Gastrocnemius medialis (tissue), 4 donors: ENCODE results near the gene DLL4. TPM values are rescaled to one million over a fixed set of nuclear protein-coding genes. Genes with fewer than 3 reads are reported as not detected.
A peak's percentile ranks its signal among the peaks of the same experiment; 100 is the strongest.

Experiments used
- ATAC-seq, 2 donors: fragments of 150-250 bp; one replicate each; pipeline ENCODE4 v1.9.1; 2016
- DNase-seq, 2 donors: peaks; one replicate each; pipeline ENCODE4 v3.0.0-alpha.2; 2019
- H3K27ac ChIP-seq, 4 donors: fragments of 200-600 bp; sonication (generic); 1 replicate in 1 of 4; 2 replicates in 3 of 4; pipeline ENCODE4 v1.5.1; 2016 to 2018; ENCODE audit warnings: mild to moderate bottlenecking in 2 of 4, moderate library complexity in 1 of 4
- H3K27me3 ChIP-seq, 3 donors: fragments of 200-600 bp; sonication (generic) in 2 of 3; 1 replicate in 1 of 3; 2 replicates in 2 of 3; pipeline versions ENCODE4 v1.5.1 to v1.6.0; 2016 to 2019; ENCODE audit warnings: mild to moderate bottlenecking in 1 of 3, moderate library complexity in 1 of 3
- H3K36me3 ChIP-seq, 2 donors: fragments of 200-600 bp; sonication (generic) in 1 of 2; one replicate each; pipeline ENCODE4 v1.5.1; 2017 to 2018
- H3K4me1 ChIP-seq, 2 donors: fragments of 200-600 bp; sonication (generic) in 1 of 2; one replicate each; pipeline ENCODE4 v1.5.1; 2016 to 2017; ENCODE audit warnings: mild to moderate bottlenecking in 2 of 2
- H3K4me3 ChIP-seq, 4 donors: fragments of 200-600 bp; sonication (generic) in 3 of 4; 1 replicate in 1 of 4; 2 replicates in 3 of 4; pipeline ENCODE4 v1.5.1; 2016 to 2019; ENCODE audit warnings: mild to moderate bottlenecking in 2 of 4
- H3K9me3 ChIP-seq, 3 donors: fragments of 200-600 bp; sonication (generic) in 2 of 3; 1 replicate in 1 of 3; 2 replicates in 2 of 3; pipeline ENCODE4 v1.5.1; 2016 to 2019
- POLR2A ChIP-seq, 2 donors: fragments of 450-650 bp; IDR thresholded peaks; one replicate each; pipeline ENCODE4 v1.6.1; 2017; ENCODE audit warnings: antibody characterized with exemption in 2 of 2, mild to moderate bottlenecking in 2 of 2, moderate library complexity in 2 of 2
- in situ Hi-C, 4 donors: fragments of 200-750 bp; cut with MboI; loops; one replicate each; pipeline versions ENCODE4 v1.15.0 to v1.8.0; 2017; ENCODE audit warnings: low sequenced_read_pairs in 4 of 4
- intact Hi-C: fragments of 100-400 bp; cut with DNase I; formaldehyde crosslinking; loops from one replicate; pipeline ENCODE4 v1.15.1; 2023; ENCODE audit warnings: low total_unique reads
- total RNA-seq, 4 donors: library from RNA; depleted of rRNA; stranded (reverse); fragments of >200 nt; gene quantifications; one replicate each; pipeline versions ENCODE4 v1.1.0 to v1.2.3, GENCODE V29; 2016
- TF ChIP-seq, protein P1 (sequence below), 5 experiments: fragments of 450-650 bp in 3 of 5; fragments of 200-600 bp in 2 of 5; sonication (generic) in 2 of 5; IDR thresholded peaks in 4 of 5; conservative IDR thresholded peaks in 1 of 5; 1 replicate in 4 of 5; 2 replicates in 1 of 5; pipeline ENCODE4 v1.5.1; 2016 to 2019; ENCODE audit warnings: antibody characterized with exemption in 5 of 5, mild to moderate bottlenecking in 3 of 5, moderate library complexity in 3 of 5

Gene DLL4
- total RNA-seq, 4 donors from 2014 or later = 5.9 to 15.7 (median 8.9) TPM

DNA sequence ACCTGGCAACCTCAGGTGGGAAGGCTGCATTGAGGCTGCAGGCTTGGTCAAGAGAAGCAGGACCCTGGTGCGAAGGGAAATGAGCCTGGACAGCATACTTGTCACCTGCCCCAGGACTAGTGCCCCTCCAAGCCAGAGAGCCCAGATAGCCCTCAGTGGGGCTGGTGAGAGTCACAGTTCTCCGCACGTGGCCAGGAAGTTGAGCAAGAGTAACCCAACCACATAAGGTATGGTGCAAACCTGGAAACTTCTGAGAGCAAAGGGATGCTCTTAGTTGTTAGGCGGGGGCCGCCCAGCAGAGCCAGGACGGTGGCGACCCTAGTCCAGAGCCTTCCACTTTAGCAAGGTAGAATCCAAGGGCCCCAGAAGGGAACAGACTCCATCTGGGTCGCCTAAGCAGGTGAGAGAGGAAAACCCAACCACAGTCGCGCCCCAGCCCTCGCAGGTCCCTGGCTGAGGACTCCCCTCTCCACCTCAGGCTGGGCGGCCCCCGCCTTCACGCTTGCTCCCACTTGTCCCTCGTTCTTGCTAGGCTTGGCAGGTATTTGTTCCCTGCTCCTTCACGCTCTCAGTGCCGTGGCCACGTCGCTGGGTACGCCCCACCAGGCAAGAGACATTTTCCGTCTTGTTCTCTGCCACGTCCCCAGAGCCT lies 36.0 kb upstream of the DLL4 start:
- Histone ChIP-seq H3K27me3 (no peaks in the 10 kb centered on the region), H3K4me3 (peak overlapping the region in 3 of 4 donors; percentile 91 to 94 (median 93)), H3K9me3 (no peaks in the 10 kb centered on the region), H3K4me1 (peaks cover 13 to 17% of the 10 kb centered on the region in 2 donors), H3K36me3 (peaks cover 0 to 12% of the 10 kb centered on the region in 2 donors), H3K27ac (peak overlapping the region; percentile 89 to 98 (median 98))
- TF ChIP-seq, protein P1, sequence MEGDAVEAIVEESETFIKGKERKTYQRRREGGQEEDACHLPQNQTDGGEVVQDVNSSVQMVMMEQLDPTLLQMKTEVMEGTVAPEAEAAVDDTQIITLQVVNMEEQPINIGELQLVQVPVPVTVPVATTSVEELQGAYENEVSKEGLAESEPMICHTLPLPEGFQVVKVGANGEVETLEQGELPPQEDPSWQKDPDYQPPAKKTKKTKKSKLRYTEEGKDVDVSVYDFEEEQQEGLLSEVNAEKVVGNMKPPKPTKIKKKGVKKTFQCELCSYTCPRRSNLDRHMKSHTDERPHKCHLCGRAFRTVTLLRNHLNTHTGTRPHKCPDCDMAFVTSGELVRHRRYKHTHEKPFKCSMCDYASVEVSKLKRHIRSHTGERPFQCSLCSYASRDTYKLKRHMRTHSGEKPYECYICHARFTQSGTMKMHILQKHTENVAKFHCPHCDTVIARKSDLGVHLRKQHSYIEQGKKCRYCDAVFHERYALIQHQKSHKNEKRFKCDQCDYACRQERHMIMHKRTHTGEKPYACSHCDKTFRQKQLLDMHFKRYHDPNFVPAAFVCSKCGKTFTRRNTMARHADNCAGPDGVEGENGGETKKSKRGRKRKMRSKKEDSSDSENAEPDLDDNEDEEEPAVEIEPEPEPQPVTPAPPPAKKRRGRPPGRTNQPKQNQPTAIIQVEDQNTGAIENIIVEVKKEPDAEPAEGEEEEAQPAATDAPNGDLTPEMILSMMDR (IDR thresholded peaks at IDR 0.05 in 4 of 5, conservative IDR thresholded peaks at IDR 0.05 in 1 of 5) = no peak
- no peak for TF ChIP-seq POLR2A (IDR thresholded peaks at IDR 0.05)
- DNase-seq = no peak
- in situ Hi-C loops (loop anchor here in 2 of 4 donors (5.0 to 25.0 kb wide), 5 partner anchors 36 to 381 kb away; partner anchors contain the start of genes KNL1 (in 2 of the 2) and RAD51 (in 1 of the 2)), intact Hi-C loops (loop anchor here (5.0 to 10.0 kb wide), 4 partner anchors 88 to 371 kb away; partner anchors contain the start of genes DNAJC17, KNL1 and ZFYVE19)
- ATAC-seq = no peak

DNA sequence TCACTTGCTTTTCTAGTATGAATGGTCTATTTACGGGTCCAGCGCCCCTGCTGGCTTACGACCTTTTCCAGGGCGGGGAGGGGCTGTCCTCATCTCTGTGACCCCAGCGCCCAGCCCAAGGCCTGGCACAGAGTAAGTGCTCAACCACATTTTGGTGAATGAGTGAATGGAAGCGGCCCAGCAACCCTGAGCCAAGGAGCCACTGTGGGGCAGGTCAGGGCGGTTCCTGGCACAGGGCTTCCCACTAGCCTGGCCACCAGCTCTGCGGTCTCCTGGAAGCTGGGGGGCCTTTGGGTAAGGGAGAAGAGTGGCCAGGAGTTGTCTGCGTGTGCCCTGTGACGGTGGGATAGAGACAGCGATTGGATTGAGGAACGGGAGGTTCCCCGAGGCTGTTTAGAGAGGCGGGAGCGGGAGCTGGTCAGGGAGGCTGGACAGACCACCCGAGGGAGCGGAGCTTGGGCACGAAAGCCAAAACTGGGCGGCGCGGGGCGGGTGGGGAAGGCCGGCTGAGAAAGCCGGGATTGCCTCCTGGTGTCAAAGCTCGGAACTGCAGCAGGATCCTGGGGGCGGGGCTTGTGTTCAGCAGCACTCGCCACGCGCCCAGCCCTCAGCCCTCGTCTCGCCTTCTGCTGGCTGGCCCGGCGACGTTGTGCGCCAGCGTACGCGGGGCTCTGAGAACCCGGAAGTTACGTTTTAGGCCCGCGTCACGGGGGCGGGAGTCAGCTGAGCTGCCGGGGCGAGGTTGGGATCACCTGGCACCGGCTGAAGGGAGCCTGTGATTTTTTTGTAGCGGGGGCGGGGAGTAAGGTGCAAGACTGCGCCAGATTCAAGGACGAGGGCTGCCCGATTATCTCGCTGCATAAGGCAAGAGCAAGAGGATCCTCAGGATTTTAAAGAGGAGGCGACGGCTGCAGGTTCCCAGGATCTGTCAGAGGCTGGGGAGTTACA lies 35.1 kb upstream of the DLL4 start, which contains the start of gene VPS18:
VPS18 (plus strand) TSS at position 718 of the 948 bp plus-strand sequence. CDS start 319 bp downstream, outside the sequence.
- Histone ChIP-seq H3K36me3 (peaks cover 0 to 19% of the 10 kb centered on the region in 2 donors), H3K4me1 (peaks cover 13 to 17% of the 10 kb centered on the region in 2 donors), H3K4me3 (peak within 1 kb of the TSS; percentile 85 to 94 (median 92)), H3K27me3 (no peaks in the 10 kb centered on the region), H3K9me3 (no peaks in the 10 kb centered on the region), H3K27ac (peak within 1 kb of the TSS; percentile 91 to 98 (median 98))
- TF ChIP-seq POLR2A (IDR thresholded peaks at IDR 0.05) = peak; percentile 90 to 92
- TF ChIP-seq, protein P1 (IDR thresholded peaks at IDR 0.05 in 4 of 5, conservative IDR thresholded peaks at IDR 0.05 in 1 of 5) = peak; percentile 97 to 99 (median 99)
- in situ Hi-C loops (loop anchor here in 2 of 4 donors (5.0 to 25.0 kb wide), 5 partner anchors 37 to 382 kb away; partner anchors contain the start of genes KNL1 (in 2 of the 2) and RAD51 (in 1 of the 2)), intact Hi-C loops (loop anchor here (1.0 to 10.0 kb wide), 8 partner anchors 37 to 372 kb away; partner anchors contain the start of genes DNAJC17, INO80, KNL1 and RMDN3)
- ATAC-seq = peak; percentile 88 to 95
- peak; percentile 97 to 98 for DNase-seq

DNA sequence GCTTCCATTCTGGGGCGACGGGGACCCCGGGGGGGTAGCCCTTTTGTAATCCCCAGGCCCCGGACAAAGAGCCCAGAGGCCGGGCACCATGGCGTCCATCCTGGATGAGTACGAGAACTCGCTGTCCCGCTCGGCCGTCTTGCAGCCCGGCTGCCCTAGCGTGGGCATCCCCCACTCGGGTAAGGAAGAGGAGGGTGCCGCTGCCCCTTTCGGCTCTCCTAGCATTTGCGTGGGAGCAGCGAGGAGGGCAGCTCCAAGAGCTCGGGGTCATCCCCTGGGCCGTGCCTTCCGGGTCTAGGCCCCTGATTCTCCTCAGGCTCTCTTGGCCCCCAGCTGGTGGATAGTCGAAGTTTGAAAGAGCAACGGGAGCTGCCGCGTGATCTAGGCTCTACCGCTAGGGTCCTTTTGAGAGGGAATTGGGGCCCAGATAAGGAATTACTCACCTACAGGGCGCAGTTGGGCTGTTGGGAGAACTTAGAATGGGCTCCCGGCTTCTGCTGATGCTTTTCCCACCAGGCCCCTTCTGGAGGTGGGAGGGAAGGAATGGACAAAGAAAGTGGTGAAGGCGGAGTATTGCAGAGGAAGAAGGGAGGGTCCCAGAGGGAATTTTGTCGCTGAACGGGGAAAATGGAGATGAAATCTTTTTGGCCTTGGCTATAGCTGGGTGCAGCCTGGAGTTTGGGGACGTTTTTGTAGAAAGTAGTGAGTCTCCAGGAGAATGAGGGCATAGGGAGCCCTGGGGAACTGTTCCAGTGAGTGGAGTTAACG lies 34.3 kb upstream of the DLL4 start:
- Histone ChIP-seq H3K27me3 (no peaks in the 10 kb centered on the region), H3K4me3 (peak overlapping the region; percentile 85 to 94 (median 92)), H3K4me1 (peaks cover 13 to 17% of the 10 kb centered on the region in 2 donors), H3K27ac (peak overlapping the region; percentile 91 to 98 (median 98)), H3K36me3 (peaks cover 0 to 27% of the 10 kb centered on the region in 2 donors), H3K9me3 (no peaks in the 10 kb centered on the region)
- intact Hi-C loops (loop anchor here (1.0 to 10.0 kb wide), 8 partner anchors 38 to 373 kb away; partner anchors contain the start of genes DNAJC17, INO80, KNL1 and RMDN3), in situ Hi-C loops (loop anchor here in 2 of 4 donors (5.0 to 25.0 kb wide), 5 partner anchors 38 to 383 kb away; partner anchors contain the start of genes KNL1 (in 2 of the 2) and RAD51 (in 1 of the 2))
- peak in 1 of 2 donors; percentile 54 for DNase-seq
- ATAC-seq = peak; percentile 38 to 48
- TF ChIP-seq, protein P1 (IDR thresholded peaks at IDR 0.05 in 4 of 5, conservative IDR thresholded peaks at IDR 0.05 in 1 of 5) = peak; percentile 44 to 63 (median 55)
- TF ChIP-seq POLR2A (IDR thresholded peaks at IDR 0.05) = peak in 1 of 2 donors; percentile 16
